GM12878 (cell line): ENCODE measurements around the gene ANGPTL5. TPM values are rescaled to one million over a fixed set of nuclear protein-coding genes. Genes with fewer than 3 reads are reported as not detected.

Experiments
- ATAC-seq: fragments of 200-7000 bp; cut with Tn5 transposase; 3 replicates; pipeline ENCODE4 v1.9.1; 2020; ENCODE audit warnings: mild to moderate bottlenecking, moderate library complexity
- BruUV-seq: library from RNA; stranded (reverse); fragments of 400-500 nt; replicated peaks from 2 replicates; lab custom pipeline; 2021; lab: Mats Ljungman, UMichigan
- CTCF ChIA-PET: fragments of 300-600 bp; sonication (Branson Sonifier 250); formaldehyde crosslinking; extraction: SDS; loops from one replicate; lab custom pipeline; 2021; ENCODE audit warnings: inconsistent platforms; lab: Yijun Ruan, JAX
- POLR2A ChIA-PET: fragments of 350-600 bp; formaldehyde crosslinking; extraction: SDS; loops from one replicate; lab custom pipeline; 2021; ENCODE audit warnings: inconsistent platforms; lab: Charles Lee
- RAD21 ChIA-PET: fragments of 300-600 bp; sonication (Branson Sonifier 250); formaldehyde crosslinking; loops from one replicate; lab custom pipeline; 2023; ENCODE audit warnings: antibody characterized with exemption; ENCODE audit not compliant: unreplicated experiment; lab: Charles Lee
- SMC1A ChIA-PET: fragments of 300-600 bp; sonication (Branson Sonifier 250); formaldehyde crosslinking; loops from one replicate; lab custom pipeline; 2023; ENCODE audit not compliant: unreplicated experiment, uncharacterized antibody; lab: Charles Lee
- DNase-seq: peaks from one replicate; pipeline ENCODE4 v3.0.0-alpha.2; 2011; ENCODE audit warnings: low read depth, low spot score
- FAIRE-seq: peaks from 3 replicates; lab custom pipeline; 2011; peaks lifted over from hg19 to GRCh38; lab: Jason Lieb, UNC
- H2AFZ ChIP-seq: 2 replicates; pipeline ENCODE4 v1.6.0; 2011; ENCODE audit warnings: low read depth, low read length, control low read depth; ENCODE audit not compliant: control insufficient read depth
- H3K27ac ChIP-seq: 2 replicates; pipeline ENCODE4 v1.5.1; 2011; ENCODE audit warnings: control low read depth; ENCODE audit not compliant: control insufficient read depth, insufficient read depth
- H3K27me3 ChIP-seq, 2 experiments: replicated peaks in 1 of 2; 2 replicates each; pipeline versions ENCODE4 v1.6.0 to v1.6.1; 2011; ENCODE audit warnings: low read length in 1 of 2; ENCODE audit not compliant: control insufficient read depth in 2 of 2, insufficient read depth in 2 of 2
- H3K36me3 ChIP-seq, 2 experiments: 2 replicates each; pipeline ENCODE4 v1.5.1; 2011; ENCODE audit warnings: low read length in 1 of 2; ENCODE audit not compliant: control insufficient read depth in 2 of 2, insufficient read depth in 2 of 2
- H3K4me1 ChIP-seq: 2 replicates; pipeline ENCODE4 v1.6.1; 2011; ENCODE audit warnings: mild to moderate bottlenecking, low read length, moderate library complexity, mixed read lengths; ENCODE audit not compliant: control insufficient read depth, insufficient read depth
- H3K4me2 ChIP-seq: 2 replicates; pipeline ENCODE4 v1.6.0; 2011; ENCODE audit warnings: control low read depth; ENCODE audit not compliant: control insufficient read depth, insufficient read depth
- H3K4me3 ChIP-seq: fragments of 200-600 bp; sonication (generic); 2 replicates; pipeline ENCODE4 v1.5.1; 2016
- H3K79me2 ChIP-seq: 2 replicates; pipeline ENCODE4 v1.6.0; 2011; ENCODE audit warnings: low read length; ENCODE audit not compliant: control insufficient read depth, insufficient read depth
- H3K9ac ChIP-seq: 2 replicates; pipeline ENCODE4 v1.8.0; 2011; ENCODE audit warnings: low read length, control low read depth, mixed read lengths; ENCODE audit not compliant: control insufficient read depth, insufficient read depth
- H3K9me3 ChIP-seq: replicated peaks from 3 replicates; pipeline ENCODE4 v1.5.1; 2011; ENCODE audit warnings: mild to moderate bottlenecking, low read length; ENCODE audit not compliant: control insufficient read depth, insufficient read depth
- H4K20me1 ChIP-seq: 2 replicates; pipeline ENCODE4 v1.6.0; 2011; ENCODE audit not compliant: control insufficient read depth, insufficient read depth
- GABPA ChIP-seq: IDR thresholded peaks from 2 replicates; pipeline ENCODE4 v1.6.1; 2014; ENCODE audit warnings: antibody characterized with exemption, low read depth, mild to moderate bottlenecking, inconsistent platforms
- IRF3 ChIP-seq: fragments of 450-650 bp; IDR thresholded peaks from 2 replicates; pipeline ENCODE4 v1.6.1; 2014; ENCODE audit warnings: mild to moderate bottlenecking
- NKRF ChIP-seq: fragments of 450-650 bp; conservative IDR thresholded peaks from 2 replicates; pipeline ENCODE4 v1.6.1; 2017; ENCODE audit warnings: mild to moderate bottlenecking, moderate library complexity
- RAD21 ChIP-seq: IDR thresholded peaks from 2 replicates; pipeline ENCODE4 v1.6.1; 2011; ENCODE audit warnings: mild to moderate bottlenecking, low read depth, low read length, moderate library complexity; ENCODE audit not compliant: insufficient read depth
- RAD51 ChIP-seq: fragments of 450-650 bp; IDR thresholded peaks from 2 replicates; pipeline ENCODE4 v1.6.1; 2016; ENCODE audit warnings: moderate library complexity, mild to moderate bottlenecking, inconsistent platforms
- SMAD5 ChIP-seq: IDR thresholded peaks from 2 replicates; pipeline ENCODE4 v1.6.1; 2016; ENCODE audit warnings: antibody characterized with exemption, low read depth
- ZBED1 ChIP-seq: IDR thresholded peaks from 2 replicates; pipeline ENCODE4 v1.6.1; 2016; ENCODE audit warnings: borderline replicate concordance
- WGBS: methylation state at CpG from one replicate; pipeline ENCODE4 v1.1.6; 2016; ENCODE audit warnings: low lambda C conversion rate; ENCODE audit not compliant: insufficient replicate concordance, insufficient coverage; ENCODE audit errors: missing lambda C conversion rate; 5-methylcytosine and 5-hydroxymethylcytosine counted together
- in situ Hi-C: fragments of 300-500 bp; cut with MboI; formaldehyde crosslinking; loops from 9 replicates; pipeline ENCODE4 v1.14.3; 2018; ENCODE audit warnings: mixed read lengths
- intact Hi-C: fragments of 100-400 bp; cut with micrococcal nuclease; formaldehyde crosslinking; loops from one replicate; pipeline ENCODE4 v1.14.2; 2022; ENCODE audit not compliant: unreplicated experiment
- polyA plus RNA-seq, 11 experiments: library from polyadenylated mRNA; depleted of rRNA in 4 of 11; unstranded in 6 of 11; stranded (reverse) in 5 of 11; fragments of >200 nt; fragmentation: Nextera tagmentation in 4 of 11; fragmentation: Illumina TruSeq in 1 of 11; extraction: Ambion mirVana in 4 of 11; extraction: Trizol in 1 of 11; gene quantifications; 1 replicate in 1 of 11; 2 replicates in 10 of 11; pipeline versions ENCODE4 v1.2.1 to v1.2.3, GENCODE V29; 2011 to 2016; ENCODE audit warnings: inconsistent platforms in 2 of 11, missing spikeins in 2 of 11, low read depth in 1 of 11
- total RNA-seq, 4 experiments: library from RNA; depleted of rRNA in 3 of 4; stranded (reverse); fragments of >200 nt in 3 of 4; fragmentation: Illumina TruSeq in 1 of 4; extraction: Trizol in 1 of 4; gene quantifications; 2 replicates each; pipeline versions ENCODE4 v1.2.1 to v1.2.3, GENCODE V29; 2013 to 2021

Gene ANGPTL5
- total and polyA plus RNA-seq, 10 of the 15 experiments (the other 5 are each of a cell fraction or from before 2014, with no cell fraction given): not detected

GRCh38 chr11:101866619-101867491 lies 49.5 kb downstream of the ANGPTL5 start:
- BruUV-seq: no TSS peak
- no peaks in the 10 kb centered on the region for H3K36me3 ChIP-seq
- no peak for DNase-seq
- H3K79me2 ChIP-seq: no peaks in the 10 kb centered on the region
- POLR2A ChIA-PET: no interaction called here
- WGBS: 29% methylated on average over 5 of the region's 5 CpGs
- no peak overlapping the region for H2AFZ ChIP-seq
- no peak overlapping the region for H3K9ac ChIP-seq
- no peak for TF ChIP-seq RAD51
- no peak for TF ChIP-seq IRF3
- no peak for TF ChIP-seq SMAD5
- no peak for TF ChIP-seq ZBED1
- TF ChIP-seq NKRF: no peak
- no peak for TF ChIP-seq GABPA
- no peak for TF ChIP-seq RAD21
- TF ChIP-seq, all 136 proteins: peak for 0
- intact Hi-C loops: no loop called here
- in situ Hi-C loops: loop anchor here (10.0 to 25.0 kb wide), 2 partner anchors 138 to 795 kb away; no protein-coding TSS in a partner anchor
- ATAC-seq (no peak), FAIRE-seq (no peak)
- Histone ChIP-seq H3K9me3 (no peaks in the 10 kb centered on the region), H3K27ac (no peak overlapping the region), H4K20me1 (no peaks in the 10 kb centered on the region), H3K4me3 (no peak overlapping the region), H3K27me3 (no peaks in the 10 kb centered on the region), H3K4me1 (no peaks in the 10 kb centered on the region), H3K4me2 (no peak overlapping the region)
- ChIA-PET SMC1A (interaction anchor here (1.3 kb wide), 1 partner anchor 52 kb away, joined by 3 read pairs; no protein-coding TSS in a partner anchor), RAD21 (interaction anchor here (0.6 kb wide), 1 partner anchor 1220 kb away, joined by 3 read pairs; no protein-coding TSS in a partner anchor), CTCF (interaction anchor here (0.7 to 1.3 kb wide), 2 partner anchors 13 to 141 kb away, joined by 3 to 5 read pairs; no protein-coding TSS in a partner anchor)
